ENCODE results near the gene STX4.
A peak's percentile ranks its signal among the peaks of the same experiment; 100 is the strongest.

Gene STX4

DNA sequence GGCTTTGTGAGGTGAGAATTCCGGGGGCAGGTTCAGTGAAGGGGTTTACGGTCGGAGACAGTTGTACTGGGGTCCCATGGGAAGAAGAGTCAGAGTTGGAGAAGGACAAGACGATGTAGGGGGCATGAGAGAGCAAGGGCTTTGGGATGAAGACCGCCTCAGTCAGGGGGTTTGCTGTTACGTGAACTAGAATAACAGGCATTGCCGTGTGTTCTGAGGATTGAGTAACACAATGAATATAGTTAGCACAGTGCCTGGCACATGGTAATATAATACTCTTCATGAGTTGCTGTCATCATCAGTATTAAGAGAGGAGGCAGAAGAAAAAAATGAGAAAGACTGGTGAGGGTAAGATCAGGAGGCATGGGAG lies 41.4 kb downstream of the STX4 start:
- Histone ChIP-seq H3K27me3 (ENCODE audit: insufficient read depth, low read length) (no peaks in the 10 kb centered on the region), H3K9me3 (ENCODE audit: insufficient read depth, low read depth, low read length) (no peaks in the 10 kb centered on the region), H3K36me3 (ENCODE audit: insufficient read depth, low read depth, low read length) (peaks cover 38% of the 10 kb centered on the region), H3K4me3 (ENCODE audit: low read length) (peak overlapping the region; percentile 89), H3K9ac (ENCODE audit: low read depth, low read length) (peak overlapping the region; percentile 85), H3K27ac (ENCODE audit: low read length) (peak overlapping the region; percentile 43), H3K4me1 (ENCODE audit: insufficient read depth, low read length) (peaks cover 6% of the 10 kb centered on the region)

DNA sequence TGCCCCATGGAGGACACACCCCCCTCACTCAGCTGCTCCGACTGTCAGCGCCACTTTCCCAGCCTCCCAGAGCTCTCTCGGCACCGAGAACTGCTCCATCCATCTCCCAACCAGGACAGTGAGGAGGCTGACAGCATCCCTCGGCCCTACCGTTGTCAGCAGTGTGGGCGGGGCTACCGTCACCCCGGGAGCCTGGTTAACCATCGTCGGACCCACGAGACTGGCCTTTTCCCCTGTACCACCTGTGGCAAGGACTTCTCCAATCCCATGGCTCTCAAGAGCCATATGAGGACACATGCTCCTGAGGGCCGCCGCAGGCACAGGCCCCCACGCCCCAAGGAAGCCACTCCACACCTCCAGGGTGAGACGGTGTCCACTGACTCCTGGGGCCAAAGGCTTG lies 43.0 kb downstream of the STX4 start:
- H3K9ac ChIP-seq (ENCODE audit: low read depth, low read length): no peak overlapping the region
- no peak overlapping the region for H3K27ac ChIP-seq (ENCODE audit: low read length)
- H3K36me3 ChIP-seq (ENCODE audit: insufficient read depth, low read depth, low read length): peaks cover 54% of the 10 kb centered on the region
- H3K4me3 ChIP-seq (ENCODE audit: low read length): no peak overlapping the region
- H3K27me3 ChIP-seq (ENCODE audit: insufficient read depth, low read length): no peaks in the 10 kb centered on the region
- no peaks in the 10 kb centered on the region for H3K9me3 ChIP-seq (ENCODE audit: insufficient read depth, low read depth, low read length)
- peaks cover 6% of the 10 kb centered on the region for H3K4me1 ChIP-seq (ENCODE audit: insufficient read depth, low read length)

DNA sequence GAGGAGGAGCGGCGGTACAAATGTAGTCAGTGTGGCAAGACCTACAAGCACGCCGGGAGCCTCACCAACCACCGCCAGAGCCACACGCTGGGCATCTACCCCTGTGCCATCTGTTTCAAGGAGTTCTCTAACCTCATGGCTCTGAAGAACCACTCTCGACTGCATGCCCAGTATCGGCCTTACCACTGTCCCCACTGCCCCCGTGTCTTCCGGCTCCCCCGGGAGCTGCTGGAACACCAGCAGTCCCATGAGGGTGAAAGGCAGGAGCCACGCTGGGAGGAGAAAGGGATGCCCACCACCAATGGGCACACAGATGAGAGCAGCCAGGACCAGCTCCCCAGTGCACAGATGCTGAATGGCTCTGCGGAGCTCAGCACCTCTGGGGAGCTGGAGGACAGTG lies 43.7 kb downstream of the STX4 start:
- H3K4me3 ChIP-seq (ENCODE audit: low read length): no peak overlapping the region
- no peaks in the 10 kb centered on the region for H3K27me3 ChIP-seq (ENCODE audit: insufficient read depth, low read length)
- H3K27ac ChIP-seq (ENCODE audit: low read length): no peak overlapping the region
- H3K36me3 ChIP-seq (ENCODE audit: insufficient read depth, low read depth, low read length): peaks cover 58% of the 10 kb centered on the region
- H3K9ac ChIP-seq (ENCODE audit: low read depth, low read length): no peak overlapping the region
- H3K9me3 ChIP-seq (ENCODE audit: insufficient read depth, low read depth, low read length): no peaks in the 10 kb centered on the region
- peaks cover 2% of the 10 kb centered on the region for H3K4me1 ChIP-seq (ENCODE audit: insufficient read depth, low read length)

DNA sequence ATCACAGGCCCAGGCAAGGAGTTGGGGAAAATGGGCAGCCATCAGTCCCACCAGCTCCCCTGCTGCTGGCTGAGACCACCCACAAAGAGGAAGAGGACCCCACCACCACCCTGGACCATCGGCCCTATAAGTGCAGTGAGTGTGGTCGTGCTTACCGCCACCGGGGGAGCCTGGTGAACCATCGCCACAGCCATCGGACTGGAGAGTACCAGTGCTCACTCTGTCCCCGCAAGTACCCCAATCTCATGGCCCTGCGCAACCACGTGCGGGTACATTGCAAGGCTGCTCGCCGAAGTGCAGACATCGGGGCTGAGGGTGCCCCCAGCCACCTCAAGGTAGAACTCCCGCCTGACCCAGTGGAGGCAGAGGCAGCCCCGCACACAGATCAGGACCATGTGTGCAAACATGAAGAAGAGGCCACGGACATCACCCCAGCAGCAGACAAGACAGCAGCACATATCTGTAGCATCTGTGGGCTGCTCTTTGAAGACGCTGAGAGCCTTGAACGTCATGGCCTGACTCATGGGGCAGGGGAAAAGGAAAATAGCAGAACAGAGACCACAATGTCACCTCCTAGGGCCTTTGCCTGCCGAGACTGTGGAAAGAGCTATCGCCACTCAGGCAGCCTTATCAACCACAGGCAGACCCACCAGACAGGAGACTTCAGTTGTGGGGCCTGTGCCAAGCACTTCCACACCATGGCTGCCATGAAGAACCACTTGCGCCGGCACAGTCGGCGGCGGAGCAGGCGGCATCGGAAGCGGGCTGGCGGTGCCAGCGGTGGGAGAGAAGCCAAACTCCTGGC lies 44.4 kb downstream of the STX4 start:
- no peak overlapping the region for H3K4me3 ChIP-seq (ENCODE audit: low read length)
- no peaks in the 10 kb centered on the region for H3K9me3 ChIP-seq (ENCODE audit: insufficient read depth, low read depth, low read length)
- H3K4me1 ChIP-seq (ENCODE audit: insufficient read depth, low read length): no peaks in the 10 kb centered on the region
- no peak overlapping the region for H3K9ac ChIP-seq (ENCODE audit: low read depth, low read length)
- H3K27ac ChIP-seq (ENCODE audit: low read length): no peak overlapping the region
- H3K36me3 ChIP-seq (ENCODE audit: insufficient read depth, low read depth, low read length): peaks cover 65% of the 10 kb centered on the region
- no peaks in the 10 kb centered on the region for H3K27me3 ChIP-seq (ENCODE audit: insufficient read depth, low read length)

DNA sequence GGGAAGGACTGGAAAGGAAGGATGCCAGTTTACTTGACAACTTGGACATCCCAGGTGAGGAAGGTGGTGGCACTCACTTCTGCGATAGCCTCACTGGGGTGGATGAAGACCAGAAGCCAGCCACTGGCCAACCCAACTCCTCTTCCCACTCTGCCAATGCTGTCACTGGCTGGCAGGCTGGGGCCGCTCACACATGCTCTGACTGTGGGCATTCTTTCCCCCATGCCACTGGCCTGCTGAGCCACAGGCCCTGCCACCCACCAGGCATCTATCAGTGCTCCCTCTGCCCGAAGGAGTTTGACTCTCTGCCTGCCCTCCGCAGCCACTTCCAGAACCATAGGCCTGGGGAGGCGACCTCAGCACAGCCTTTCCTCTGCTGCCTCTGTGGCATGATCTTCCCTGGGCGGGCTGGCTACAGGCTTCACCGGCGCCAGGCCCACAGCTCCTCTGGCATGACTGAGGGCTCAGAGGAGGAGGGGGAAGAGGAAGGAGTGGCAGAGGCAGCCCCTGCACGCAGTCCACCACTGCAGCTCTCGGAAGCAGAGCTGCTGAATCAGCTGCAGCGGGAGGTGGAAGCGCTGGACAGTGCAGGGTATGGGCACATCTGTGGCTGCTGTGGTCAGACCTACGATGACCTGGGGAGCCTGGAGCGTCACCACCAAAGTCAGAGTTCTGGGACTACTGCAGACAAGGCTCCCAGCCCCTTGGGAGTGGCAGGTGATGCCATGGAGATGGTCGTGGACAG lies 45.4 kb downstream of the STX4 start:
- H3K27ac ChIP-seq (ENCODE audit: low read length): no peak overlapping the region
- H3K36me3 ChIP-seq (ENCODE audit: insufficient read depth, low read depth, low read length): peaks cover 70% of the 10 kb centered on the region
- no peaks in the 10 kb centered on the region for H3K9me3 ChIP-seq (ENCODE audit: insufficient read depth, low read depth, low read length)
- H3K4me1 ChIP-seq (ENCODE audit: insufficient read depth, low read length): no peaks in the 10 kb centered on the region
- no peaks in the 10 kb centered on the region for H3K27me3 ChIP-seq (ENCODE audit: insufficient read depth, low read length)
- no peak overlapping the region for H3K4me3 ChIP-seq (ENCODE audit: low read length)
- H3K9ac ChIP-seq (ENCODE audit: low read depth, low read length): no peak overlapping the region

DNA sequence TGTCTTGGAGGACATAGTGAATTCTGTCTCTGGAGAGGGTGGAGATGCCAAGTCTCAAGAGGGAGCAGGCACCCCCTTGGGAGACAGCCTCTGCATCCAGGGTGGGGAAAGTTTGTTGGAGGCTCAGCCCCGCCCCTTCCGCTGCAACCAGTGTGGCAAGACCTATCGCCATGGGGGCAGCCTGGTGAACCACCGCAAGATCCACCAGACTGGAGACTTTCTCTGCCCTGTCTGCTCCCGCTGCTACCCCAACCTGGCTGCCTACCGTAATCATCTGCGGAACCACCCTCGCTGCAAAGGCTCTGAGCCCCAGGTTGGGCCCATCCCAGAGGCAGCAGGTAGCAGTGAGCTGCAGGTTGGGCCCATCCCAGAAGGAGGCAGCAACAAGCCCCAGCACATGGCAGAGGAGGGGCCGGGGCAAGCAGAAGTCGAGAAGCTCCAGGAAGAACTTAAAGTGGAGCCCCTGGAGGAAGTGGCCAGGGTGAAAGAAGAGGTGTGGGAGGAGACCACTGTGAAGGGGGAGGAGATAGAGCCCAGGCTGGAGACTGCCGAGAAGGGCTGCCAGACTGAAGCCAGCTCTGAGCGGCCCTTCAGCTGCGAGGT lies 46.1 kb downstream of the STX4 start:
- Histone ChIP-seq H3K4me1 (ENCODE audit: insufficient read depth, low read length) (no peaks in the 10 kb centered on the region), H3K9me3 (ENCODE audit: insufficient read depth, low read depth, low read length) (no peaks in the 10 kb centered on the region), H3K27ac (ENCODE audit: low read length) (no peak overlapping the region), H3K27me3 (ENCODE audit: insufficient read depth, low read length) (no peaks in the 10 kb centered on the region), H3K4me3 (ENCODE audit: low read length) (no peak overlapping the region), H3K9ac (ENCODE audit: low read depth, low read length) (no peak overlapping the region), H3K36me3 (ENCODE audit: insufficient read depth, low read depth, low read length) (peaks cover 70% of the 10 kb centered on the region)

DNA sequence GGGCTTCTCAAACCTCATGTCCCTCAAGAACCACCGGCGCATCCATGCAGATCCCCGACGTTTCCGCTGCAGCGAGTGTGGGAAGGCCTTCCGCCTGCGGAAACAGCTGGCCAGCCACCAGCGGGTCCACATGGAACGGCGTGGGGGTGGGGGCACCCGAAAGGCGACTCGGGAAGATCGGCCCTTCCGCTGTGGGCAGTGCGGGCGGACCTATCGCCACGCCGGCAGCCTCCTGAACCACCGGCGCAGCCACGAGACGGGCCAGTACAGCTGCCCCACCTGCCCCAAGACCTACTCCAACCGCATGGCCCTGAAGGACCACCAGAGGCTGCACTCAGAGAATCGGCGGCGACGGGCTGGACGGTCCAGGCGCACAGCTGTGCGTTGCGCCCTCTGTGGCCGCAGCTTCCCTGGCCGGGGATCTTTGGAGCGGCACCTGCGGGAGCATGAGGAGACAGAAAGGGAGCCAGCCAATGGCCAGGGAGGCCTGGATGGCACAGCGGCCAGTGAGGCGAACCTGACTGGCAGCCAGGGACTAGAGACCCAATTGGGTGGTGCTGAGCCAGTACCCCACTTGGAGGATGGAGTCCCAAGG lies 46.8 kb downstream of the STX4 start:
- H3K27me3 ChIP-seq (ENCODE audit: insufficient read depth, low read length): no peaks in the 10 kb centered on the region
- no peak overlapping the region for H3K9ac ChIP-seq (ENCODE audit: low read depth, low read length)
- H3K9me3 ChIP-seq (ENCODE audit: insufficient read depth, low read depth, low read length): no peaks in the 10 kb centered on the region
- peaks cover 70% of the 10 kb centered on the region for H3K36me3 ChIP-seq (ENCODE audit: insufficient read depth, low read depth, low read length)
- no peak overlapping the region for H3K4me3 ChIP-seq (ENCODE audit: low read length)
- no peaks in the 10 kb centered on the region for H3K4me1 ChIP-seq (ENCODE audit: insufficient read depth, low read length)
- H3K27ac ChIP-seq (ENCODE audit: low read length): no peak overlapping the region

DNA sequence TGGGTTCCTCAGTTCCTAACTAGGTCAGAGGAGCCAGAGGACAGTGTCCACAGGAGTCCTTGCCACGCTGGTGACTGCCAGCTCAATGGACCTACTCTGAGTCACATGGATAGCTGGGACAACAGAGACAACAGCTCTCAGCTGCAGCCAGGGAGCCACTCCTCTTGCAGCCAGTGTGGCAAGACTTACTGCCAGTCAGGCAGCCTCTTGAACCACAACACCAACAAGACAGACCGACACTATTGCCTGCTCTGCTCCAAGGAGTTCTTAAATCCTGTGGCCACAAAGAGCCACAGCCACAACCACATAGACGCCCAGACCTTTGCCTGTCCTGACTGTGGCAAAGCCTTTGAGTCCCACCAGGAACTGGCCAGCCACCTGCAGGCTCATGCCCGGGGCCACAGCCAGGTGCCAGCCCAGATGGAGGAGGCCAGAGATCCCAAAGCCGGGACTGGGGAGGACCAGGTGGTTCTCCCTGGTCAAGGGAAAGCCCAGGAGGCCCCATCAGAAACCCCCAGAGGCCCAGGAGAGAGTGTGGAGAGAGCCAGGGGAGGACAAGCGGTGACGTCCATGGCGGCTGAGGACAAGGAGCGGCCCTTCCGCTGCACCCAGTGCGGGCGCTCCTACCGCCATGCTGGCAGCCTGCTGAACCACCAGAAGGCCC lies 47.5 kb downstream of the STX4 start:
- no peaks in the 10 kb centered on the region for H3K9me3 ChIP-seq (ENCODE audit: insufficient read depth, low read depth, low read length)
- H3K27ac ChIP-seq (ENCODE audit: low read length): no peak overlapping the region
- H3K36me3 ChIP-seq (ENCODE audit: insufficient read depth, low read depth, low read length): peaks cover 70% of the 10 kb centered on the region
- no peak overlapping the region for H3K4me3 ChIP-seq (ENCODE audit: low read length)
- no peaks in the 10 kb centered on the region for H3K27me3 ChIP-seq (ENCODE audit: insufficient read depth, low read length)
- H3K9ac ChIP-seq (ENCODE audit: low read depth, low read length): no peak overlapping the region
- H3K4me1 ChIP-seq (ENCODE audit: insufficient read depth, low read length): no peaks in the 10 kb centered on the region

DNA sequence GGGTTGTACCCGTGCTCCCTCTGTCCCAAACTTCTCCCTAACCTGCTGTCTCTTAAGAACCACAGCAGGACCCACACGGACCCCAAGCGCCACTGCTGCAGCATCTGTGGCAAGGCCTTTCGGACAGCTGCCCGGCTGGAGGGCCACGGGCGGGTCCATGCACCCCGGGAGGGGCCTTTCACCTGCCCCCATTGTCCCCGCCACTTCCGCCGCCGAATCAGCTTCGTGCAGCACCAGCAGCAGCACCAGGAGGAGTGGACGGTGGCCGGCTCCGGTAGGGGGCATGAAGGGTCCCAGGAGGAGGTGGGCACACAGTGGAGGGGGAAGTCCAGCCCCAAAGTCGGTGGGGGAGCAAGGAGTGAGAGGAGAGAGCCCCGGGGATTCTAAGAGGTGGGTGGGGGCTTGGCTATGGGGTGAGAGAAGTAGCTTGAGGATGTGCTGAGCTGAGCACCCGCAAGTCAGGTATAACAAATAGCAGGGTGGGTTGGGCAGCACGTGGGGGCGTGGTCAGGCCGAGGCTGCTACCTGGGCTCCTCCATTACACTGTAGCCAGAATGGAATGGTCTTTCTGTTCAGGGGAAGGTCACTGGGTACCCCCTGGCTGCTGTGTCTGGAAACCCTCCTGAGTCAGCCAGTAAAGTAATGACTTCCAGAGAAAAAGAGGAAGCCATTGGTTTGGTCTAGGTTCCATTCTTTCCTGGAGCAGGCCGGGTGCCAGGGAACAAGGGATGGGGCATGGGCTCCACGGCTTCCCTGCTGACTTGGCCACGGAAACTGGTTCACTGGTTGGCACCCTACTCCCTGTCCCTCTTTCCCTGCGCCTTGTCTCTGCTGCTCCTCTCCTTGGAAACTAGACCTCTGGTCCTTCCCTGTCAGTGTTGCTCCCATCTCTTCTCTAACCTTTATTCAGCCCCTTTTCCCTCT lies 48.3 kb downstream of the STX4 start:
- Histone ChIP-seq H3K36me3 (ENCODE audit: insufficient read depth, low read depth, low read length) (peaks cover 63% of the 10 kb centered on the region), H3K9me3 (ENCODE audit: insufficient read depth, low read depth, low read length) (no peaks in the 10 kb centered on the region), H3K4me3 (ENCODE audit: low read length) (no peak overlapping the region), H3K27me3 (ENCODE audit: insufficient read depth, low read length) (no peaks in the 10 kb centered on the region), H3K27ac (ENCODE audit: low read length) (no peak overlapping the region), H3K4me1 (ENCODE audit: insufficient read depth, low read length) (no peaks in the 10 kb centered on the region), H3K9ac (ENCODE audit: low read depth, low read length) (no peak overlapping the region)

DNA sequence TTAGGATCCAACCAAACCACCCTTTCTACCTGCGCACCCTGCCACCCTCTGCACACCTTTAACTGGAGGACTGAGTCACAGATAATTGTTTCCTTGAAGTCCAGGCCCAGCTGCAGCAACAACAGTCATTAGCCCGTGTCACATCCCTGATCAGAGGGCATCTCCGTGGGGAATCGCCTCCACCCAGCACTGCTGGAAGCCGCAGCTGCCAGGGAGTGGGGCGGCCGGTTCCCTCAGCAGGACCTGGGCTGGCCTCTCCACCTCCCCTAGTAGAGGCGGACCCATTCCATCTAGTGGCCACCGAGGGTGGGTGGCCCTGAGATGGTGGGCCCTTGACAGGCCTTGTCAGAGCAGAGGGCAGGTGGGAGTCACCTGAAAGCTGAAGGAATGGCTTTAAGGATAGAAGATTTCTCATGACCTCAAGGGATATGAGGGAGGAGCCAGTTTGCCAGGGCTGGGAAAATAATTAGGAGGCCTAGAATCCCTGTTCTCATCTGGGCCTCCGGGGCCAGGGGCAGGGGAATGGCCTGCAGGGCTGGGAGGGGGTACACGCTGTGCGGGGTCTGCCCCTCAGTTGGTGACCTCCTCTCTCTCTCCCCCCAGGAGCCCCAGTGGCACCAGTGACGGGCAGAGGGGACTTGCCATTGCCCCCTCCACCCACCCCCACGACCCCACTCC lies 49.1 kb downstream of the STX4 start:
- Histone ChIP-seq H3K4me1 (ENCODE audit: insufficient read depth, low read length) (no peaks in the 10 kb centered on the region), H3K4me3 (ENCODE audit: low read length) (no peak overlapping the region), H3K36me3 (ENCODE audit: insufficient read depth, low read depth, low read length) (peaks cover 55% of the 10 kb centered on the region), H3K27me3 (ENCODE audit: insufficient read depth, low read length) (no peaks in the 10 kb centered on the region), H3K27ac (ENCODE audit: low read length) (no peak overlapping the region), H3K9me3 (ENCODE audit: insufficient read depth, low read depth, low read length) (no peaks in the 10 kb centered on the region), H3K9ac (ENCODE audit: low read depth, low read length) (no peak overlapping the region)

Data from iPS-20b (cell line).